GM12891 (cell line): ENCODE results near the gene GRHL1.

Experiments
- PAX5 ChIP-seq: IDR thresholded peaks from 2 replicates; pipeline ENCODE4 v1.6.1; 2011; ENCODE audit warnings: low read length, moderate library complexity, mild to moderate bottlenecking; ENCODE audit not compliant: insufficient read depth, severe bottlenecking
- POLR2A ChIP-seq: IDR thresholded peaks from 2 replicates; pipeline ENCODE4 v1.6.1; 2011; ENCODE audit warnings: low read depth, low read length, control low read depth
- POLR2AphosphoS5 ChIP-seq: IDR thresholded peaks from 2 replicates; pipeline ENCODE4 v1.6.1; 2011; ENCODE audit warnings: low read depth, low read length, control low read depth
- POU2F2 ChIP-seq: IDR thresholded peaks from 2 replicates; pipeline ENCODE4 v1.6.1; 2011; ENCODE audit warnings: low read depth, mild to moderate bottlenecking, control low read depth, low read length, moderate library complexity
- SPI1 ChIP-seq: IDR thresholded peaks from 2 replicates; pipeline ENCODE4 v1.6.1; 2011; ENCODE audit warnings: low read depth, low read length, control low read depth
- TAF1 ChIP-seq: IDR thresholded peaks from 2 replicates; pipeline ENCODE4 v1.6.1; 2011; ENCODE audit warnings: low read depth, low read length, control low read depth

GRCh38 chr2:9954136-9954535 is 2.6 kb downstream of the GRHL1 start:
- TF ChIP-seq TAF1 (no peak), POLR2AphosphoS5 (no peak), POLR2A (no peak), POU2F2 (no peak), PAX5 (no peak), SPI1 (no peak)
